OCI-LY1 (cell line): ENCODE data around the gene CYTH3.

ENCODE experiments used
- H2AFZ ChIP-seq: fragments of 200-600 bp; sonication (generic), shearing (Covaris generic); 2 replicates; pipeline ENCODE4 v1.6.0; 2014; ENCODE audit warnings: antibody characterized with exemption, mild to moderate bottlenecking, low read length
- H3F3A ChIP-seq: fragments of 200-600 bp; sonication (generic), shearing (Covaris generic); 2 replicates; pipeline ENCODE4 v1.6.0; 2014; ENCODE audit warnings: mild to moderate bottlenecking, antibody characterized with exemption, low read length, moderate library complexity; ENCODE audit not compliant: insufficient read depth
- H3K27ac ChIP-seq: fragments of 200-600 bp; sonication (generic); 2 replicates; pipeline ENCODE4 v1.5.1; 2014; ENCODE audit warnings: low read length, mixed run types, mild to moderate bottlenecking, low read depth; ENCODE audit not compliant: poor library complexity, severe bottlenecking
- H3K27me3 ChIP-seq: fragments of 200-600 bp; sonication (generic); 2 replicates; pipeline ENCODE4 v1.6.0; 2014; ENCODE audit warnings: antibody characterized with exemption, mild to moderate bottlenecking, low read length, moderate library complexity; ENCODE audit not compliant: insufficient read depth
- H3K36me3 ChIP-seq: fragments of 200-600 bp; sonication (generic); 2 replicates; pipeline ENCODE4 v1.6.1; 2014; ENCODE audit warnings: mild to moderate bottlenecking, antibody characterized with exemption, low read length, moderate library complexity, mixed read lengths; ENCODE audit not compliant: insufficient read depth
- H3K4me1 ChIP-seq: fragments of 200-600 bp; sonication (generic); 2 replicates; pipeline ENCODE4 v1.5.1; 2014; ENCODE audit warnings: mild to moderate bottlenecking, low read length, moderate library complexity; ENCODE audit not compliant: insufficient read depth, severe bottlenecking
- H3K4me2 ChIP-seq: fragments of 200-600 bp; sonication (generic), shearing (Covaris generic); 2 replicates; pipeline ENCODE4 v1.6.1; 2014; ENCODE audit warnings: low read length
- H3K4me3 ChIP-seq: fragments of 200-600 bp; sonication (generic); 2 replicates; pipeline ENCODE4 v1.5.1; 2014; ENCODE audit warnings: low read length, low read depth, mild to moderate bottlenecking, mixed read lengths; ENCODE audit not compliant: poor library complexity, severe bottlenecking
- H3K79me2 ChIP-seq: fragments of 200-600 bp; shearing (Covaris generic); 2 replicates; pipeline ENCODE4 v1.6.1; 2016; ENCODE audit warnings: mixed run types, low read length, mixed read lengths; ENCODE audit not compliant: insufficient read depth
- H3K9ac ChIP-seq: fragments of 200-600 bp; sonication (generic), shearing (Covaris generic); 2 replicates; pipeline ENCODE4 v1.6.1; 2014; ENCODE audit warnings: mild to moderate bottlenecking, low read length, mixed read lengths
- H3K9me2 ChIP-seq: fragments of 200-600 bp; sonication (generic), shearing (Covaris generic); 2 replicates; pipeline ENCODE4 v1.6.1; 2014; ENCODE audit warnings: low read depth, mild to moderate bottlenecking, low read length, mixed read lengths
- H3K9me3 ChIP-seq: fragments of 200-600 bp; shearing (Covaris generic); 2 replicates; pipeline ENCODE4 v1.6.1; 2014; ENCODE audit warnings: low read length, mixed read lengths
- H4K20me1 ChIP-seq: fragments of 200-600 bp; sonication (generic), shearing (Covaris generic); 2 replicates; pipeline ENCODE4 v1.6.0; 2016; ENCODE audit warnings: mild to moderate bottlenecking, low read length; ENCODE audit not compliant: insufficient read depth
- CTCF ChIP-seq: fragments of 200-600 bp; sonication (generic), shearing (Covaris generic); IDR thresholded peaks from 2 replicates; pipeline ENCODE4 v1.5.1; 2017; ENCODE audit warnings: mild to moderate bottlenecking, antibody characterized with exemption, low read length, moderate library complexity, mixed read lengths
- EZH2 ChIP-seq: fragments of 200-600 bp; sonication (generic), shearing (Covaris generic); IDR thresholded peaks from 2 replicates; pipeline ENCODE4 v1.8.0; 2017; ENCODE audit warnings: borderline replicate concordance, mixed run types, mild to moderate bottlenecking, antibody characterized with exemption, low read length, moderate library complexity, mixed read lengths

The CYTH3 gene

GRCh38 chr7:6165521-6166320 lies 106.7 kb downstream of the CYTH3 start:
- H3K79me2 ChIP-seq = no peaks in the 10 kb centered on the region
- peaks cover 9% of the 10 kb centered on the region for H3K36me3 ChIP-seq
- H2AFZ ChIP-seq = no peak overlapping the region
- no peaks in the 10 kb centered on the region for H4K20me1 ChIP-seq
- H3K9me2 ChIP-seq = no peaks in the 10 kb centered on the region
- no peak overlapping the region for H3K9ac ChIP-seq
- H3K9me3 ChIP-seq = no peaks in the 10 kb centered on the region
- H3K4me3 ChIP-seq = no peak overlapping the region
- H3F3A ChIP-seq = no peaks in the 10 kb centered on the region
- no peaks in the 10 kb centered on the region for H3K4me1 ChIP-seq
- H3K27ac ChIP-seq = no peak overlapping the region
- TF ChIP-seq CTCF (no peak), EZH2 (no peak)
- no peak overlapping the region for H3K4me2 ChIP-seq
- no peaks in the 10 kb centered on the region for H3K27me3 ChIP-seq

- no peak overlapping the region for H3K4me2 ChIP-seq
- H3K79me2 ChIP-seq = no peaks in the 10 kb centered on the region
- no peak overlapping the region for H3K4me3 ChIP-seq
- no peak overlapping the region for H2AFZ ChIP-seq
- H3K9me2 ChIP-seq = no peaks in the 10 kb centered on the region
- H4K20me1 ChIP-seq = no peaks in the 10 kb centered on the region
- TF ChIP-seq EZH2 (no peak), CTCF (no peak)
- peaks cover 15% of the 10 kb centered on the region for H3K36me3 ChIP-seq
- H3K9ac ChIP-seq = no peak overlapping the region
- no peak overlapping the region for H3K27ac ChIP-seq
- H3K9me3 ChIP-seq = no peaks in the 10 kb centered on the region
- no peaks in the 10 kb centered on the region for H3K4me1 ChIP-seq
- H3K27me3 ChIP-seq = no peaks in the 10 kb centered on the region
- H3F3A ChIP-seq = no peaks in the 10 kb centered on the region
Observed at GRCh38 chr7:6165075-6165474, 107.3 kb downstream of the CYTH3 start.

- Histone ChIP-seq H4K20me1 (no peaks in the 10 kb centered on the region), H2AFZ (no peak overlapping the region), H3K9me3 (no peaks in the 10 kb centered on the region), H3K9me2 (no peaks in the 10 kb centered on the region), H3F3A (no peaks in the 10 kb centered on the region), H3K4me3 (no peak overlapping the region), H3K4me2 (no peak overlapping the region), H3K79me2 (no peaks in the 10 kb centered on the region), H3K36me3 (peaks cover 15% of the 10 kb centered on the region), H3K4me1 (no peaks in the 10 kb centered on the region), H3K27me3 (no peaks in the 10 kb centered on the region), H3K9ac (no peak overlapping the region), H3K27ac (no peak overlapping the region)
- TF ChIP-seq EZH2 (no peak), CTCF (no peak)
Observed at GRCh38 chr7:6164491-6164890, 107.9 kb downstream of the CYTH3 start.
